Epithelial cell of prostate (primary cell): ENCODE data around the gene SLC24A3.

Experiments used
- DNase-seq: peaks from one replicate; pipeline ENCODE4 v3.0.0-alpha.2; 2011; ENCODE audit warnings: low read depth, low spot score
- H3K27ac ChIP-seq: fragments of 450-650 bp; 2 replicates; pipeline ENCODE4 v1.5.1; 2017; ENCODE audit warnings: mild to moderate bottlenecking

Gene SLC24A3

DNA sequence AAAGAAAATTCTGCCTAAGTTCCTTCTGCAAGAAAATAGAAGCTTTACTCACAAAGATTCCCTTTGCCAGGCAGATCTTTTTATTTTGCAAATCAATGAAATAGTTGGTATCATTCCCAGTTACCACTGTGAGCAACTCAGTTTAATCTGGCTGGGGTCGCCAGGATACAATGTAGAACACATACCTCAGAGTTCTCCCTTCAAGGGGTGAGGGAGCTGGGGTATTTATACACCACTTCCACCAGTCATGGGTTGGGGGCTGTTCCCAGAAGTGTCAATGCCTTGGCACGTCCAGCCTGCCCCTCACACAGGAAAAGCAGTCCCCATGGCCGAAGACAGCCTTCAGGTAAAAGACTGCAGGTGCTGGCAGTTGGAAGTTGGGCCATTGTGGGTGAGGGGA, 86.2 kb downstream of the SLC24A3 start:
- H3K27ac ChIP-seq = no peak overlapping the region
- DNase-seq = no peak

DNA sequence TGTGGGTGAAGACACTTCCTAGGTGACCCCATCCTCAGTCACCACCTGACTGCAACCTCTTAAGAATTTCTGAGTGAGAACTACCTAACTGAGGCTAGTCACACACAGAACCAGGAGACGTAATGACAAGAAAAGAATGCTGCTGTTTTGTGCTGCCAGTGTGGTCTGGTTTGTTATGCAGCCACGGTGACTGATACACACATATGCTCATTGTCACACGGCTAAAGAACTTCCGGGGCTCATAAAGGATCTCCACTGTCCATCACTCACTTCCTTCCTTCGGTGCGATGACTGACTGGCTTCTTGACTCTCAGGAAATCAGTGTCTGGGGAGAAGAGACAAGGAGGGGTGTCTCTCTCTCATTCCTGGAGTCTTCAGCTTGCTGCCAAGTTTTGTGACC, 88.0 kb downstream of the SLC24A3 start:
- H3K27ac ChIP-seq = no peak overlapping the region
- no peak for DNase-seq

DNA sequence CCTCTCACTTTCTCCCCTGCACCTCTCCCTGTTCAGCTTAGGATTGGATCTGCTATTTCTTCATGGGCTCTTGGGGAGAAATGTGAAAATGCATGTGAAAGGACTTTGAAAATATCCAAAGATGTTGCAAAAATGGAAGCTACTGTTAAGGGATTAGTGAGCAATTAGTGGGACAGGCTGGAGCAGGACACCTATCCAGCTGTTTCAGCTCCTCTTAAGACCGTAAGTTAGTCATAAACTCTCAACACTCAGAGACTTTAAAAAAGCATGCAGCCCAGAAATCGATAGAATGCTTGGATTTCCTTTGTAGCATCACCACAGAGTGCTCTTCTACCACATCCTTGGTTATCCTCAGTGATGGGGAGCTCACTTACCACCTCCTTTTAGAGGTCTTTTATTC, 88.7 kb downstream of the SLC24A3 start:
- DNase-seq = no peak
- no peak overlapping the region for H3K27ac ChIP-seq

DNA sequence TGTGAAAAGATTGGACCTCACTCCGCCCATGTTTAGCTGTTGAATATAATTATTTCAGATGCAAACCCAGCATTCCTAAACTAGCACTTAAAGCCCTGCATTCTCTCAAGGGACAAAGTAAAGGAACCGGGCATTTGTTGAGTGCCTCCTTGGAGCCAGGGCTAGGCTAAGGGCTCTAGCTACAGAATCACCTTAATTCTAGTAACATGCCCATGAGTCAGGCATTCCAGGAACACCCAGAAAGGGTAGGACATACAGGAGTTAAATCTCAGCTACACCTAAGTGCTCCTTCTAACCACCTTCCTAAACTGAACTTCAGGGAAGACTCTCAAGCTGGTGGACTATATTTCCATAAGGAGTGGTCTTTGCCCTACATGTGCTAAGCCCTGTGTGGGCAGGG, 89.4 kb downstream of the SLC24A3 start:
- H3K27ac ChIP-seq = no peak overlapping the region
- DNase-seq = no peak

- H3K27ac ChIP-seq = no peak overlapping the region
- no peak for DNase-seq
Observed at GRCh38 chr20:19302714-19303113, 90.3 kb downstream of the SLC24A3 start.

- no peak overlapping the region for H3K27ac ChIP-seq
- DNase-seq = no peak
Observed at GRCh38 chr20:19304389-19304788, 91.9 kb downstream of the SLC24A3 start.

GRCh38 chr20:19304886-19305415, 92.5 kb downstream of the SLC24A3 start:
- no peak for DNase-seq
- no peak overlapping the region for H3K27ac ChIP-seq

DNA sequence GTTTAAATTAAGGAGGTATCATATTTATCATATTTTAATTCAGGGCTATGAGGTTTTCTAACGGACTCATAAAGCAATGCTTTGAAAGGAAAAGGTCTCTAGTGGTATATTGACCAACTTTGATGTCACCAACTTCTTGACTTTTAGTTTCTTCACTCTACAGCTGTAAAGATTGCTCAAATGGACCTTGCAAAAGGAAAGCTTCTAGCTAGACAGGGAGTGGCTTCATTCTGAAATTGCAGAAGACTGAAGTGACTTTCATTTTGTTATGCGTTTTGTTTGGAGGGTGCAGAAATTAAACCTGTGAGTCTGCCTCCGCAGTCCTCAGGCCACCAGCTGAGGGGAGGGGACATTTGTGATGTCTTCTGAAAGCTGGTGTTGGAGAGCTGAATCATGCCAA, 95.7 kb downstream of the SLC24A3 start:
- H3K27ac ChIP-seq = no peak overlapping the region

DNA sequence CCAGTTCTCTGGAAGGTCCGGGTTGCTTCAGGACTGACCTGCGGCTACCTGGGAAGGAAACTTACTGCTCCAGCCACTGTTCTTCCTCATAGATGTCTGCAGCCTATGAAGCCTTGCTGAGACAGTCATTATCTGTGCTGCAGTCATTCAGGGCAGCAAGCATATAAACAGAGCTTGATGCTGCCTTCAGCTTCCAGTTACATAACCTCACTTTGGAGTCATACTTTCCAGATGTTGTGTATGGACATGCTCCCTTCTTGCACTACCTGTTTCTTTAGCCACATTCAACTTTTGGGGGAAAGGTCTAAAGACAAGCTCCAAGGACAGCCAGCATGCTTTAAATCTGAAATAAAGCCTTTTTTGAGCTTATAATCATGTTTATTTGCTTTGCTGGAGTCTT, 98.1 kb downstream of the SLC24A3 start:
- DNase-seq = peak; percentile 50
- H3K27ac ChIP-seq = no peak overlapping the region

More for the DNA sequence above, 95.7 kb downstream of the SLC24A3 start:
- no peak for DNase-seq

GRCh38 chr20:19313342-19314069, 101.1 kb downstream of the SLC24A3 start:
- peak overlapping the region; percentile 78 for H3K27ac ChIP-seq
- DNase-seq = peak; percentile 33

DNA sequence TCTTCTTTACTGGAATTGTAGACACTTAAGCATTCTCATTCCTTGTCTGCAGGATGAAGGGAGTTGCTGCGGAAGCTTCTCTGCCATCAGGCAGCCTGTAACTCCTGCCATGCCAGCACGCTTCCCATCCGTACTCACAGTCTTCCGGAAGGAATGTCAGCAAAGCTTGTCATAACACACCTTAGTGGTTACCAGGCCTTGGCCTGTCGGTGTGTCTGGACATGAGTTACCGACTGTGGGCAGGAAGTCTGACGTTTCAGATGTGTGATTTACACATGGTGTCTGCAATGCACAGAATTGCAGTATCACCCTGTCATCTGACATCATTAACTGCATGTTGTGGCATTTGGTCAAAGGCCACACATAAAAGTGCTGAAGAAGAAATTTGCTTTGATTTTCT, 102.2 kb downstream of the SLC24A3 start:
- peak; percentile 98 for DNase-seq
- peak overlapping the region; percentile 78 for H3K27ac ChIP-seq

DNA sequence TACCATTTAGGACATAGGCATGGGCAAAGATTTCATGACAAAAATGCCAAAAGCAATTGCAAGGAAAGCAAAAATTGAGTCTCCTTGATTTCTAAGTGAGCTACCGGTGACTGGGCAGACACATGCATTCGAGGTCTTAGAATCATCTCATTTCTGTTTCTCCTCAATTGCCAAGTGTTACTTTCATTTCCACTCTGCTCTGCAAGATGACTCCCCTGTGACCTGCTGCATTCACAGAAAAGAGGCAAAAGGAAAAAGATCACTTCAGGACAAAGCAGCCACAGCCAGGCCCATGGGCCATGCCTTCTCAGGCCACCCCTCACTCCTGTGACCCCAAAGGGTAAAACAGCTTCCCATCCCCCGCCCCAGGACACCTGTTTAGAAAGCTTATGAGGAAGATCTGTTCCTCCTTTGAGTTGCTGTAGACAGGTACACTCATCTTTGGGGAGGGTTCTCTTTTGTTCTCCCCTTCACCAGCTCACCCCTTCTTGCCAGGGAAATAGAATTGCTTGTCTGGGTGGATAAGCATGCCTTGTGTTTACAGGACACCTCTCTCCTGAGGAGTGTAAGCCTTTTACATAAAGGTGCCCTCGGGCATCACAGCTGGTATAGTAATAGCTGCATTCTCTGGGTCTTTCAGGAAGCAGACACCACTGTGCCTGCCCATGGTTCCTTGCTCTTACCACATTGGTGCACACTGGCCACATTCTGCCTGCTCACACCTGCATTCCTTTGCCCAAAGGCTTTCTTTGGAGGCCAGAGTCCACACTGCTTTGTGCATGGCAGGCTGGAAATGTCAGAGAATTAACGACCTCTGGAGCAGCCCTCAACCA, 105.0 kb downstream of the SLC24A3 start:
- no peak overlapping the region for H3K27ac ChIP-seq
- peak; percentile 40 for DNase-seq

DNA sequence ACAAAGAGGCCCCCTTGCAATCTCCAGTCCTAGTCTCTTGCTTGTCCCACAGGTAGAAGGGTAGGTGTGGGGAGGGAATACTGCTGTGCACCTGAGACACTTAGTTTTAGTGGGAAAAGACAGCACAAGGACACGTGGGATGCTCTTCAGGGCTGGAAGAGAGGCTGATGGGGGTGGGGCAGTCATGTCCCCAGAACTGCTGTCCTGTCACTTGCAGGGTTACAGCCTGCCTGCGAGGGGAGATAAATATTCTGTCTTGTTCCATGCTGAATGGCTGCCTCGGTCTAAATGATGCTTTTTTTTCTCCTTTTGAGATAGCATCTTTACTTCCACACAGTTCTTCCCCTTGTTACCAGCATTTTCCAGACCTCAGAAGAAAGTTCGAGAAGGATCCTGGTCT, 106.2 kb downstream of the SLC24A3 start:
- H3K27ac ChIP-seq = no peak overlapping the region
- DNase-seq = no peak

DNA sequence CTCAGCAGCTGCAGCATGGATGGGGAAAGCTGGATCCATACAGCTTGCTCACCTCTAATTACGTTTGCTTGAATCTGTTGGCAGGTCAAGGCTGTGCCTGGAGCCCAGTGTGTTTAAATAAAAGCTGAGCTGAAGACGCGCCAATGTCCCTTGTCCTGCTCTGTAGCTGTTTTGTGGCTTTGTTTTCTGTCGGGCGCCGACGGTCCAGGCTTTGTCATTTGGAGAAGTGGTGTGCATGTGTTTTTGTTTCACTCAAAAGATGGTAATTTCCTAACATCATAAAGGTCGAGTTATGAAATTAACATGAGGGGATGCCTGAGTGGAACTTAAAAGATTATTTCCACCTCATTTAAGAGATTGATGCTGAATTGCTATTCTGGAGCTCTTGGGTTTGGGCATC, 107.6 kb downstream of the SLC24A3 start:
- DNase-seq = no peak

GRCh38 chr20:19321176-19321575, 108.7 kb downstream of the SLC24A3 start:
- H3K27ac ChIP-seq = no peak overlapping the region
- DNase-seq = no peak

More for the DNA sequence above, 107.6 kb downstream of the SLC24A3 start:
- H3K27ac ChIP-seq = no peak overlapping the region

- DNase-seq = no peak
- H3K27ac ChIP-seq = no peak overlapping the region
Observed at GRCh38 chr20:19322061-19322985, 109.9 kb downstream of the SLC24A3 start.

DNA sequence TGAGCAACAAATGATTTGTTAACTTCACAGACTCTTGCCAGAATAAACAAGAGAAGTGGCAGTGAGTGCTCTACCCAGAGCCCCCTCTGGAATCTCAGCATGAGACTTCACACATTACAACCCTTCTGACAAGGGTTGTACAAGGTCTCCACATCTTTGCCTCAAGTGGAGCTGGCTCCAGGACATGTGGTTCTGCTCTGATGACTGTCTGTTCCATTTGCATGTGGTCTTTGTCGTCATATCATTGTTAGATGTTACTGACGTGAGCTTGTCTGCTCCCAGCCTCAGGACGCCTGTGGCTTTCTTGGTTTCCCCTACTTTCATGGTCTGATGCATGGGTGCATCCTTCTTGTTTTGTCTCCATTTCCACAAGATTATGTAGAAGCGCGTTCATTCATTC, 115.0 kb downstream of the SLC24A3 start:
- no peak for DNase-seq

GRCh38 chr20:19328676-19329075, 116.2 kb downstream of the SLC24A3 start:
- no peak for DNase-seq
- no peak overlapping the region for H3K27ac ChIP-seq

More for the DNA sequence above, 115.0 kb downstream of the SLC24A3 start:
- no peak overlapping the region for H3K27ac ChIP-seq

DNA sequence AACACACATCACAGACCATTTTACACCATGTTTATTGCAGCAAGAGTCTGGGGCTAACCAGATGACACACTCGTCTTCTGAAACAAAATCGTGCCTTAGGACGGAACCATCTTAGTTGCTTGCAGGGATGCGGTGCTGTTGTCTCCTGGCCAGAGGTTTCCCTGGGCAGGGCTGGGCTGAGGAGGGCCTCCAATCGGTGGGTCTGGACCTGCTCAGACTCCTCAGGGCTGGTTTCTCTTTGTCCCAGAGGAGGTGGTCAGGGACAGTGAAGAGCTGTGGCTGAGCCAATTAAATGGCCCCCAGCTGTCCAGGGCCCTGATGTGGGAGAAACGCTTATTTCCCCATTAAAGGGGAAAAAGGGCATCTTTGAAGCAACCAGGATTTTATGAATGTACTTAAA, 117.6 kb downstream of the SLC24A3 start:
- no peak for DNase-seq

DNA sequence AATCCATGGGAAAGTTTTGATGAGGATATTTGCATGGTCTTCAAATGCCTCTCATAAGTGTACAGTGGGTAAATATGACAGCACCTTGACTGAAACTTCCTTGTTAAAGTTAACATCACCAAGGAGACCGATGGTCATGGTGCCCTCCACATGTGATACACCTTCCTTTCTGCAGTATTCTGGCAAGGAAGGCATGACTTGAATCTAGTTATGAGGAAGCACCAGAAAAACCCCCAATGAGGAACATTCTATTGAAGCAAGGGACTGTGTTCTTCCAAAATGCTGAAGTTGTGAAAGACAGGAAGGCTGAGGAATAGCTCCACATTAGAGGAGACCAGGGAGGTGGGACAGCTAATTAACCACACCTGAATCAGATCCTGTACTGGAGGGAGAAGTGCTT, 118.3 kb downstream of the SLC24A3 start:
- no peak for DNase-seq
- no peak overlapping the region for H3K27ac ChIP-seq

More for the DNA sequence above, 117.6 kb downstream of the SLC24A3 start:
- H3K27ac ChIP-seq = no peak overlapping the region
